HG03571 (cell line): Measurements from ENCODE around the gene IQSEC3.

Experiments used
- ATAC-seq: cut with Tn5 transposase; IDR thresholded peaks from one replicate; pipeline ENCODE4 v1.9.1; 2021; ENCODE audit not compliant: unreplicated experiment

IQSEC3 gene

GRCh38 chr12:78981-79380 is 12.4 kb downstream of the IQSEC3 start:
- no peak for ATAC-seq

- ATAC-seq, result no peak
Observed at GRCh38 chr12:80681-81190, 14.2 kb downstream of the IQSEC3 start.

DNA sequence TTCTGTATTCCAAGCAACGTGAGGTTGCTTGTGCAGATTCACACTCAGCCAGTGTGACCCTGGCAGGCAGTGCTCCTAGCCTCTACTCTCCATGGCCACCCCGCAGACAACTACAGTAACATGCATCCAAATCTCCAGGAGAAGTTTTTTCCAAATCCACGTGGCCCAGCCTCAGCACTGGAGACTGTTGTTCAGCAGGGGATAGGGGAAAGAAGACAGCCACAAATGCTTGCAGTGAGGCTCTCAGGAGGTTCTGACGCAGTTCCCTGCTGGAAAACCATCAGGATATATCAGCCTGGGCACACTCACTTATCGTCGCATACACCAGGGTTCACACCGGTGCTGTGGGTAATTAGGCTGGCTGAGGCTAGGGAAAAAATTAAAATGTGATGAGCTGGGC is 16.2 kb downstream of the IQSEC3 start:
- ATAC-seq, result no peak

DNA sequence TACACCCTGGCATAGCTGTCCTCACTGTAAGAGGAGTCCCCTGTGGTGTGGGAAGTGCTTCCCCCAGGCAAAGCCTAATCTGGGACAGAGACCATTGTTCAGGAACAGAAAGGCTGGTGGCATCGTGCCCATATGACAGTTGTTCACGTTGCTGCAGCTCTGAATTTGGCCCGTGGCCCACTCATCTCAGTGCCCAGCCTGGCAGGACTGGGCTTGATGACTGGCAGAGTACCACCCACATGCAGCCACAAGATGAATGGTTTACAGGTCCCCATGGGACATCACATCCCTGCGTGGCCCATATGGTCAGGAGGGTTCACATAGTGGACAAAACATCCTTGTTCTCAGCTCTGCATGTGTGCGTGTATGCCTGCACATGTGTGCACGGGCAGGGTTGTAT is 17.5 kb downstream of the IQSEC3 start:
- no peak for ATAC-seq

GRCh38 chr12:85191-85666 is 18.7 kb downstream of the IQSEC3 start:
- ATAC-seq, result no peak

DNA sequence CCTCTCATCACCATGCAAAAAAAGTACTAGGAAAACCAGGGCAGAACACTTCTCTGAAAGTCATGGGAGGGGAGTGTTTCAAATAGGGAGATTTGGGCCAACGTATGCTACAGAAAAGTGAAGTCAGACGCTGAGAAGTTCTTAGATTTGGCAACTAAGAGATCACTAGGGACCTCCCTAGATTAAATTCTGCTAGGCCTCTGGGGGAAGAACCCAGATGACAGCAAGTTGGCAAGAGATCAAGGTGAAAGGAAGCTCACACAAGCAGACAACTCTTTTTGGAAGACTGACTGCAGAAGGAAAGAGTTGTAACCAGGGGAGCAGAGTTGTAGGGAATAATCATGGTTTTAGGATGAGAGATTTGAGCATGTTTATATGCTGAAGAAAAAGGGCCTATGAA is 20.7 kb downstream of the IQSEC3 start:
- ATAC-seq, result no peak

GRCh38 chr12:87856-88255 is 21.3 kb downstream of the IQSEC3 start:
- no peak for ATAC-seq

GRCh38 chr12:89653-90052 is 23.1 kb downstream of the IQSEC3 start:
- no peak for ATAC-seq

DNA sequence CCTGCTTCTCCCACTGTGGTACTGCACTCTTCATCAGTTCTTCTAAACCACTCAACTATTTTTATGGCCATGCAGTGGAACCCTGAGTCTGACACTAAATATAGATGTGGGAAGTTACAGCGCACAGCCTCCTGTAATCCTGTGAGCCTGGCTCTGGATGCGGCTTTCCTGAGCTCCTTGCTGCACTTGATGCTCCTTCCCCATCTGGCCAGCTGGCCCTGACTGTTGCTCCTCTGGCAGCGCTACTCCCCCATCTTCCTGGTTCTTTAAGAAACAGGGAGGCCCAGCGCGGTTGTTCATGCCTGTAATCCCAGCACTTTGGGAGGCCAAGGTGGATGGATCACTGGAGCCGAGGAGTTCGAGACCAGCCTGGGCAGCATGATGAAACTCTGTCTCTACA is 24.6 kb downstream of the IQSEC3 start:
- no peak for ATAC-seq

GRCh38 chr12:93266-94005 is 26.9 kb downstream of the IQSEC3 start:
- no peak for ATAC-seq

DNA sequence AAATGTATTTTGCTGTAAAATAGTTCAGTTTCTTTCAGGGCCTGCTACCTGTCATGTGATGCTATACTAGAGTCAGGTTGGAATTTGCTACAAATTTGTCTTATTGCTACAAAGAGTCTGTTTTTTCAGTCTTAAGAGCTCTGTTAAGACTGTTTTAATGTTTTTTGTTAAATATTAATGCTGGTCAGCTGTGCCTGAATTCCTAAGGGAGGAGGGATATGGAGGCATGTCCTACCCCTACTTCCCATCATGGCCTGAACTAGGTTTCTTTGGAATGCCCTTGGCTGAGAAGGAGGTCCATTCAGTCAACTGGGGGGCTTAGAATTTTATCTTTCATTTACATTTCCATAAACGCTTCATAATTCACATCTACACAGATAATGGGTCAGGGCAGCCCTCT is 30.0 kb downstream of the IQSEC3 start:
- ATAC-seq, result no peak

- no peak for ATAC-seq
Observed at GRCh38 chr12:98924-99352, 32.4 kb downstream of the IQSEC3 start.

GRCh38 chr12:99605-100004 is 33.0 kb downstream of the IQSEC3 start:
- no peak for ATAC-seq

DNA sequence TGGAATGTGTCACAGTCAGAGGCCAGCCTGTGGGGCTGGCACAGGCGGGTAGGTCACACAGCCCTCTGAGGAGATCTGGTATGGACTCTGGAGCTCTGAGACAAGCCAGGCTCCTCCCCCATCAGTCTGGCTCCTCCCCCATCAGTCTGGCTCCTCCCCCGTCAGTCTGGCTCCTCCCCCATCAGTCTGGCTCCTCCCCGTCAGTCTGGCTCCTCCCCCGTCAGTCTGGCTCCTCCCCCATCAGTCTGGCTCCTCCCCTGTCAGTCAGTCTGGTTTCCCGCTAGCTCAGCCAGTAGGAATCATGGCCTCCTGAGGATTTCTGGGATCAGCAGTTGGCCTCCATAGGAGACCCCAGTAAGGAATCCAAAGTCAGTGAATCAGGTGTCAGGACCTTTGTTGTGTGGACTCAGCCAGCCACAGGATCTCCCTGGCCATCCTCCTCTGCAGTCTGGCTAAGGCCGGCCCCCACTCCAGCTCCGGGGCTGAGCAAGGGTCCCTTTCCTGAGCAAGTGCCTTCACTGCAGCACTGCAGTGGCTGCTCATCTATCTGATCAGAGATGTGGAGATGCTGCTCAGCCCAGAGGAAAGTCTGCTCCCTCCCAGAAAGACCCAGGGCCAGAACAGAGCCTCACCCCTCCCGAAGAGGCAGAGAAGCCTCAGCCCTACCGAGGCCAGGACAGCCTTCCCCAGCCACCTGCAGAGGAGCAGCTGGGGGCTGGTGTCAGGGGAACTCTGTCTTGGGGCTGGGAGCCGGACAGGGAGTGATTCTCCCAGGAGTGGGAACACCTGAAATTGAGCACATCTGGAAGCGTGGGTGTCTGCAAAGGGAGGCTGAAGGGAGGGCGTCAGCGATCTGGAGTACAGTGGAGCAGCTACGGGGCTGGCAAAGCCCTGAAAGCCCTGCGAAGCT is 35.7 kb downstream of the IQSEC3 start:
- no peak for ATAC-seq

- ATAC-seq, result no peak
Observed at GRCh38 chr12:102879-103168, 36.3 kb downstream of the IQSEC3 start.

GRCh38 chr12:103169-103981 is 36.8 kb downstream of the IQSEC3 start:
- ATAC-seq, result no peak

DNA sequence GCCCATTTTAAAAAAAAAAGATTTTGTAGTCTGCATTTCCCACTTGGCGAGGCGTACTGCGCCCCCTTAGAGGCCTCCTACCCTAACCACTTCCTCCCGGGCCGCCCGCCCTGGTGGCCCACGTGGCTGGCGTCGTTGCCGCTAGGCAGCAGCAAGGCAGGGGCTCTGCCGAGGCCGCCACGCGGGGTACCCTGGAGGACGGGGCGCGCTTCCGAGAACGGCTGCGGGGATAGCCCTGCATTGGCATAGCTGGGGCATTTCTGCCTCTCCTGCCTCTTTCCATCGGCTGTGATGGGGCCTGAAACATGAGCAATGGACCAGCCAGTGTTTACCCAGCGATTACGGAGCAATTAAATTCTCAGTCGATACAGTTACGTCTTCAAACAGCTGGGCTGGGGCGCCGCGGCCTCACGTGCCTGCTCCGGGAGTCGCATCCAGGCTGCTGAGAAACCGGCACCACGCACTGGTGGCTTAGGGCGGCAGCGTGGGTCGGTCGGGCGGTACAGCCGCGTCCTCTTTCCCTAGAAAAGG is 38.0 kb downstream of the IQSEC3 start:
- no peak for ATAC-seq

GRCh38 chr12:105696-106095 is 39.1 kb downstream of the IQSEC3 start:
- ATAC-seq, result no peak

GRCh38 chr12:106118-106591 is 39.6 kb downstream of the IQSEC3 start:
- peak; percentile 80 for ATAC-seq

DNA sequence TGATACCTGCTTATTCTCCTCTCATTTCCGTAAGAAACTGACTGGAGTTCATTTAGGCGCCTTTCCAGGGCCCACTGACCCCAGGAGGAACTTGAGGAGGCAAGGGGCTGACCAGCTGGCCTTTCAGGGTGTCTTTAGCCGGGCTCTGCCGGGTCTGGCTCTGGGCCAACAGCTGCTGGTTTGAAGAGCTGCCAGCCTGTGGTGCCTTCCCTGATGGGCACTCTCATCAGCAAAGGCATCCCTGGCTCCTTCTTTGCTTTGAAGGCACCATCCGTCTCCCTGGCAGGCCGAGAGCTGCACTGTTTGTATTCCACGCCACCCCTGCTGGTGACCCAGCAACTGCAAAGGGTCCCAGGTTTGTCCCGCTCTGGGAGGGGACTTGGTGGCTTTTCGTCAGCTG is 42.0 kb downstream of the IQSEC3 start:
- ATAC-seq, result no peak

- ATAC-seq, result no peak
Observed at GRCh38 chr12:109446-109845, 42.9 kb downstream of the IQSEC3 start.
